Right ventricle myocardium inferior (tissue), 1 donor: Measurements from ENCODE around the gene SIRT4. TPM values are rescaled to one million over a fixed set of nuclear protein-coding genes. Genes with fewer than 3 reads are reported as not detected.
A peak's percentile ranks its signal among the peaks of the same experiment; 100 is the strongest.
"Not testable (repeated sequence)": the region's sequence is repeated elsewhere in the genome, so short reads cannot be mapped to it uniquely, and the experiment has no call there.

Experiments
- ATAC-seq: fragments of 200-7000 bp; cut with Tn5 transposase; one replicate; pipeline ENCODE4 v1.9.1; 2020; ENCODE audit warnings: mild to moderate bottlenecking, moderate library complexity
- DNase-seq: peaks from one replicate; pipeline ENCODE4 v3.0.0; 2021; ENCODE audit errors: missing footprints
- intact Hi-C: fragments of 100-400 bp; cut with DNase I; formaldehyde crosslinking; loops from one replicate; pipeline ENCODE4 v1.11.0; 2022
- long read RNA-seq: library from polyadenylated mRNA; unstranded; transcript quantifications from one replicate; pipeline ENCODE4 v2.0.0, GENCODE V29; 2021
- total RNA-seq: library from RNA; stranded (reverse); fragmentation: NEBNext Ultra II Directional; extraction: Animal tissue kit (Norgen Biotek cat#: 25700); gene quantifications from one replicate; pipeline ENCODE4 v1.2.1, GENCODE V29; 2021
- donor health status: DM: no; HTN: yes; CAD: no; lungs with severe emphysema.

Gene SIRT4
- total RNA-seq = 9.0 TPM
- long read RNA-seq, partial matches to known transcripts = 0 of 3 reads
- long read RNA-seq, other reads (novel, unspliced or antisense) = 1 of 3 reads

GRCh38 chr12:120301962-120302815 is at the start of gene SIRT4:
Gene SIRT4, plus strand, starts transcription at chr12:120302321. Its CDS starts 1,241 bp downstream, at chr12:120303562.
- peak; percentile 92 for DNase-seq
- peak; percentile 97 for ATAC-seq
- intact Hi-C loops = no loop called here

- peak; percentile 64 for DNase-seq
- intact Hi-C loops, ATAC-seq: not testable (repeated sequence)
These were observed 48.8 kb upstream of the SIRT4 start for GRCh38 chr12:120253313-120253712.

GRCh38 chr12:120254809-120255208 is 47.3 kb upstream of the SIRT4 start:
- intact Hi-C loops = no loop called here
- no peak for DNase-seq
- no peak for ATAC-seq

GRCh38 chr12:120257041-120257821 is 44.9 kb upstream of the SIRT4 start:
- ATAC-seq (peak; percentile 84), DNase-seq (peak; percentile 91)
- intact Hi-C loops = no loop called here

GRCh38 chr12:120258323-120258896 is 43.7 kb upstream of the SIRT4 start:
- intact Hi-C loops = no loop called here
- DNase-seq (no peak), ATAC-seq (no peak)

GRCh38 chr12:120259418-120260202 is 42.5 kb upstream of the SIRT4 start:
- peak; percentile 77 for DNase-seq
- ATAC-seq = peak; percentile 57
- intact Hi-C loops = no loop called here

- DNase-seq (no peak), ATAC-seq (no peak)
- intact Hi-C loops = no loop called here
These were observed 41.5 kb upstream of the SIRT4 start for GRCh38 chr12:120260607-120261006.

GRCh38 chr12:120261951-120262851 is 39.9 kb upstream of the SIRT4 start:
- ATAC-seq (peak; percentile 21), DNase-seq (peak; percentile 53)
- intact Hi-C loops = no loop called here

- intact Hi-C loops = no loop called here
- no peak for ATAC-seq
- peak; percentile 77 for DNase-seq
These were observed 39.0 kb upstream of the SIRT4 start for GRCh38 chr12:120262852-120263747.

- ATAC-seq = no peak
- no peak for DNase-seq
- intact Hi-C loops = loop anchor here (2.0 kb wide), 1 partner anchor 63 kb away; the partner anchor contains the start of gene RPLP0
These were observed 38.4 kb upstream of the SIRT4 start for GRCh38 chr12:120263748-120264085.

GRCh38 chr12:120264086-120264903 is 37.8 kb upstream of the SIRT4 start:
- intact Hi-C loops = loop anchor here (2.0 kb wide), 1 partner anchor 63 kb away; the partner anchor contains the start of gene RPLP0
- ATAC-seq (no peak), DNase-seq (peak; percentile 39)

- ATAC-seq = peak; percentile 0
- intact Hi-C loops = loop anchor here (1.0 to 2.0 kb wide), 2 partner anchors 37 to 64 kb away; partner anchors contain the start of gene RPLP0
- peak; percentile 72 for DNase-seq
These were observed 37.1 kb upstream of the SIRT4 start for GRCh38 chr12:120264904-120265472.

GRCh38 chr12:120265473-120266179 is 36.5 kb upstream of the SIRT4 start, which contains the start of gene PXN:
Gene PXN, minus strand, starts transcription at chr12:120265730. Its CDS starts 101 bp downstream, at chr12:120265629.
- ATAC-seq (peak; percentile 92), DNase-seq (peak; percentile 95)
- intact Hi-C loops = loop anchor here (1.0 to 2.0 kb wide), 2 partner anchors 37 to 65 kb away; partner anchors contain the start of gene RPLP0

- intact Hi-C loops = no loop called here
- ATAC-seq = no peak
These were observed 35.8 kb upstream of the SIRT4 start for GRCh38 chr12:120266180-120266870.

More at GRCh38 chr12:120266180-120266870, 35.8 kb upstream of the SIRT4 start:
- DNase-seq = no peak
